Measurements from ENCODE around the gene HNRNPR. TPM values are rescaled to one million over a fixed set of nuclear protein-coding genes. Genes with fewer than 3 reads are reported as not detected.

HNRNPR gene
- total and polyA plus RNA-seq, 2 of the 8 experiments (the other 6 are each of a cell fraction or from before 2014, with no cell fraction given): 110 to 214 TPM

DNA sequence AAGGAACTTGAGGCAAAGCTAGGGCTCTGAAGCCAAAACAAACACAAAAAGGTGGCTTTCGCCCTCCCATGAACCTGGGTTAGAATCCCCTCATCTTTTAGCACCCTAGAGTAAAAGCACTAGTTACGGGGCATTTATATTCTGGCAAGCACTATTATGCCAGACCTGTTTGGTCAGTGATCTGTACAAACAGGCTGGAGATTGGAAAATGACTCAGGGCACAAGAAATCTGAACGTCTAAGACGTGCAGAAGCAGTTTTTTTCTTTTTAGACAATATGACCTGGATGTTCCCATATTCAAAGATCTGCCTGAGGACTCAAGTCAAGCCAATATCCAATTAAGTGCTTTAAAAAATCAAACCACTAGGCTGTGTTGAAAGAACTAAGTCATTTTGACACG is 22.5 kb upstream of the HNRNPR start (continued):
- TF ChIP-seq, protein P1, sequence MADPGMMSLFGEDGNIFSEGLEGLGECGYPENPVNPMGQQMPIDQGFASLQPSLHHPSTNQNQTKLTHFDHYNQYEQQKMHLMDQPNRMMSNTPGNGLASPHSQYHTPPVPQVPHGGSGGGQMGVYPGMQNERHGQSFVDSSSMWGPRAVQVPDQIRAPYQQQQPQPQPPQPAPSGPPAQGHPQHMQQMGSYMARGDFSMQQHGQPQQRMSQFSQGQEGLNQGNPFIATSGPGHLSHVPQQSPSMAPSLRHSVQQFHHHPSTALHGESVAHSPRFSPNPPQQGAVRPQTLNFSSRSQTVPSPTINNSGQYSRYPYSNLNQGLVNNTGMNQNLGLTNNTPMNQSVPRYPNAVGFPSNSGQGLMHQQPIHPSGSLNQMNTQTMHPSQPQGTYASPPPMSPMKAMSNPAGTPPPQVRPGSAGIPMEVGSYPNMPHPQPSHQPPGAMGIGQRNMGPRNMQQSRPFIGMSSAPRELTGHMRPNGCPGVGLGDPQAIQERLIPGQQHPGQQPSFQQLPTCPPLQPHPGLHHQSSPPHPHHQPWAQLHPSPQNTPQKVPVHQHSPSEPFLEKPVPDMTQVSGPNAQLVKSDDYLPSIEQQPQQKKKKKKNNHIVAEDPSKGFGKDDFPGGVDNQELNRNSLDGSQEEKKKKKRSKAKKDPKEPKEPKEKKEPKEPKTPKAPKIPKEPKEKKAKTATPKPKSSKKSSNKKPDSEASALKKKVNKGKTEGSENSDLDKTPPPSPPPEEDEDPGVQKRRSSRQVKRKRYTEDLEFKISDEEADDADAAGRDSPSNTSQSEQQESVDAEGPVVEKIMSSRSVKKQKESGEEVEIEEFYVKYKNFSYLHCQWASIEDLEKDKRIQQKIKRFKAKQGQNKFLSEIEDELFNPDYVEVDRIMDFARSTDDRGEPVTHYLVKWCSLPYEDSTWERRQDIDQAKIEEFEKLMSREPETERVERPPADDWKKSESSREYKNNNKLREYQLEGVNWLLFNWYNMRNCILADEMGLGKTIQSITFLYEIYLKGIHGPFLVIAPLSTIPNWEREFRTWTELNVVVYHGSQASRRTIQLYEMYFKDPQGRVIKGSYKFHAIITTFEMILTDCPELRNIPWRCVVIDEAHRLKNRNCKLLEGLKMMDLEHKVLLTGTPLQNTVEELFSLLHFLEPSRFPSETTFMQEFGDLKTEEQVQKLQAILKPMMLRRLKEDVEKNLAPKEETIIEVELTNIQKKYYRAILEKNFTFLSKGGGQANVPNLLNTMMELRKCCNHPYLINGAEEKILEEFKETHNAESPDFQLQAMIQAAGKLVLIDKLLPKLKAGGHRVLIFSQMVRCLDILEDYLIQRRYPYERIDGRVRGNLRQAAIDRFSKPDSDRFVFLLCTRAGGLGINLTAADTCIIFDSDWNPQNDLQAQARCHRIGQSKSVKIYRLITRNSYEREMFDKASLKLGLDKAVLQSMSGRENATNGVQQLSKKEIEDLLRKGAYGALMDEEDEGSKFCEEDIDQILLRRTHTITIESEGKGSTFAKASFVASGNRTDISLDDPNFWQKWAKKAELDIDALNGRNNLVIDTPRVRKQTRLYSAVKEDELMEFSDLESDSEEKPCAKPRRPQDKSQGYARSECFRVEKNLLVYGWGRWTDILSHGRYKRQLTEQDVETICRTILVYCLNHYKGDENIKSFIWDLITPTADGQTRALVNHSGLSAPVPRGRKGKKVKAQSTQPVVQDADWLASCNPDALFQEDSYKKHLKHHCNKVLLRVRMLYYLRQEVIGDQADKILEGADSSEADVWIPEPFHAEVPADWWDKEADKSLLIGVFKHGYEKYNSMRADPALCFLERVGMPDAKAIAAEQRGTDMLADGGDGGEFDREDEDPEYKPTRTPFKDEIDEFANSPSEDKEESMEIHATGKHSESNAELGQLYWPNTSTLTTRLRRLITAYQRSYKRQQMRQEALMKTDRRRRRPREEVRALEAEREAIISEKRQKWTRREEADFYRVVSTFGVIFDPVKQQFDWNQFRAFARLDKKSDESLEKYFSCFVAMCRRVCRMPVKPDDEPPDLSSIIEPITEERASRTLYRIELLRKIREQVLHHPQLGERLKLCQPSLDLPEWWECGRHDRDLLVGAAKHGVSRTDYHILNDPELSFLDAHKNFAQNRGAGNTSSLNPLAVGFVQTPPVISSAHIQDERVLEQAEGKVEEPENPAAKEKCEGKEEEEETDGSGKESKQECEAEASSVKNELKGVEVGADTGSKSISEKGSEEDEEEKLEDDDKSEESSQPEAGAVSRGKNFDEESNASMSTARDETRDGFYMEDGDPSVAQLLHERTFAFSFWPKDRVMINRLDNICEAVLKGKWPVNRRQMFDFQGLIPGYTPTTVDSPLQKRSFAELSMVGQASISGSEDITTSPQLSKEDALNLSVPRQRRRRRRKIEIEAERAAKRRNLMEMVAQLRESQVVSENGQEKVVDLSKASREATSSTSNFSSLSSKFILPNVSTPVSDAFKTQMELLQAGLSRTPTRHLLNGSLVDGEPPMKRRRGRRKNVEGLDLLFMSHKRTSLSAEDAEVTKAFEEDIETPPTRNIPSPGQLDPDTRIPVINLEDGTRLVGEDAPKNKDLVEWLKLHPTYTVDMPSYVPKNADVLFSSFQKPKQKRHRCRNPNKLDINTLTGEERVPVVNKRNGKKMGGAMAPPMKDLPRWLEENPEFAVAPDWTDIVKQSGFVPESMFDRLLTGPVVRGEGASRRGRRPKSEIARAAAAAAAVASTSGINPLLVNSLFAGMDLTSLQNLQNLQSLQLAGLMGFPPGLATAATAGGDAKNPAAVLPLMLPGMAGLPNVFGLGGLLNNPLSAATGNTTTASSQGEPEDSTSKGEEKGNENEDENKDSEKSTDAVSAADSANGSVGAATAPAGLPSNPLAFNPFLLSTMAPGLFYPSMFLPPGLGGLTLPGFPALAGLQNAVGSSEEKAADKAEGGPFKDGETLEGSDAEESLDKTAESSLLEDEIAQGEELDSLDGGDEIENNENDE (IDR thresholded peaks at IDR 0.05; ENCODE audit: insufficient replicate concordance, low read length): no peak
- no peak for TF ChIP-seq HDAC2 (IDR thresholded peaks at IDR 0.05; ENCODE audit: borderline replicate concordance in 1 of 2, low read depth in 2 of 2, low read length in 2 of 2)
- no peak for TF ChIP-seq RBBP5 (IDR thresholded peaks at IDR 0.05; ENCODE audit: borderline replicate concordance, low read depth, low read length)
- no peak for TF ChIP-seq KDM4A (IDR thresholded peaks at IDR 0.05; ENCODE audit: low read depth, low read length, severe bottlenecking)
- TF ChIP-seq CBX8 (IDR thresholded peaks at IDR 0.05; ENCODE audit: borderline replicate concordance, low read depth, low read length): no peak
- TF ChIP-seq EZH2 (IDR thresholded peaks at IDR 0.05; ENCODE audit: low read depth, low read length, severe bottlenecking): no peak
- no peak for TF ChIP-seq JUN (IDR thresholded peaks at IDR 0.05; ENCODE audit: low read depth, low read length)
- no peak for TF ChIP-seq RNF2 (IDR thresholded peaks at IDR 0.05; ENCODE audit: borderline replicate concordance, low read depth, low read length, missing control alignments, poor library complexity, severe bottlenecking)
- TF ChIP-seq SP1 (IDR thresholded peaks at IDR 0.05; ENCODE audit: low read depth, low read length): no peak
- no peak for TF ChIP-seq RFX5 (IDR thresholded peaks at IDR 0.05; ENCODE audit: borderline replicate concordance, low read depth, low read length)
- TF ChIP-seq CREB1 (IDR thresholded peaks at IDR 0.05): no peak
- no peak for TF ChIP-seq YY1 (IDR thresholded peaks at IDR 0.05; ENCODE audit: low read depth, low read length)
